HG03039 (cell line): ENCODE measurements around the gene GCLC.
"Not testable (repeated sequence)": the region's sequence is repeated elsewhere in the genome, so short reads cannot be mapped to it uniquely, and the experiment has no call there.

Experiments used
- ATAC-seq: cut with Tn5 transposase; IDR thresholded peaks from one replicate; pipeline ENCODE4 v1.9.1; 2021; ENCODE audit warnings: mild to moderate bottlenecking, moderate library complexity; ENCODE audit not compliant: unreplicated experiment

The GCLC gene

GRCh38 chr6:53544470-53545308 lies at the start of gene GCLC:
Gene GCLC (minus strand): TSS chr6:53545101. CDS start chr6:53544645, 456 bp downstream.
- peak; percentile 56 for ATAC-seq

- no peak for ATAC-seq
These were observed 49.7 kb upstream of the GCLC start for GRCh38 chr6:53594596-53594995.

- ATAC-seq: no peak
These were observed 48.1 kb upstream of the GCLC start for GRCh38 chr6:53593001-53593488.

- no peak for ATAC-seq
These were observed 47.0 kb upstream of the GCLC start for GRCh38 chr6:53591873-53592272.

GRCh38 chr6:53588816-53589509 lies 44.1 kb upstream of the GCLC start:
- no peak for ATAC-seq

GRCh38 chr6:53587291-53587690 lies 42.4 kb upstream of the GCLC start:
- no peak for ATAC-seq

- ATAC-seq: no peak
These were observed 40.5 kb upstream of the GCLC start for GRCh38 chr6:53585208-53585900.

- ATAC-seq: no peak
These were observed 39.8 kb upstream of the GCLC start for GRCh38 chr6:53584726-53585125.

- ATAC-seq: no peak
These were observed 38.5 kb upstream of the GCLC start for GRCh38 chr6:53583451-53583850.

- no peak for ATAC-seq
These were observed 38.1 kb upstream of the GCLC start for GRCh38 chr6:53582963-53583362.

- ATAC-seq: no peak
These were observed 37.0 kb upstream of the GCLC start for GRCh38 chr6:53581856-53582255.

GRCh38 chr6:53581173-53581773 lies 36.4 kb upstream of the GCLC start:
- no peak for ATAC-seq

GRCh38 chr6:53579338-53579737 lies 34.4 kb upstream of the GCLC start:
- ATAC-seq: no peak

GRCh38 chr6:53578371-53578770 lies 33.5 kb upstream of the GCLC start:
- ATAC-seq: no peak

- ATAC-seq: no peak
These were observed 28.4 kb upstream of the GCLC start for GRCh38 chr6:53573299-53573698.

GRCh38 chr6:53572379-53572778 lies 27.5 kb upstream of the GCLC start:
- not testable (repeated sequence) for ATAC-seq

GRCh38 chr6:53568776-53569616 lies 24.1 kb upstream of the GCLC start:
- no peak for ATAC-seq

- no peak for ATAC-seq
These were observed 22.8 kb upstream of the GCLC start for GRCh38 chr6:53567701-53568100.

- no peak for ATAC-seq
These were observed 21.9 kb upstream of the GCLC start for GRCh38 chr6:53566755-53567154.

GRCh38 chr6:53565886-53566285 lies 21.0 kb upstream of the GCLC start:
- no peak for ATAC-seq
